Thyroid gland (tissue), 4 donors: ENCODE measurements around the gene NXPE4.

ENCODE experiments used
- CTCF ChIP-seq, 6 experiments: fragments of 200-600 bp in 3 of 6; fragments of 450-650 bp in 3 of 6; sonication (generic) in 3 of 6; IDR thresholded peaks; one replicate each; pipeline ENCODE4 v1.5.1; 2016 to 2019; ENCODE audit warnings: antibody characterized with exemption in 6 of 6, mild to moderate bottlenecking in 2 of 6, inconsistent platforms in 1 of 6, moderate library complexity in 1 of 6
- POLR2A ChIP-seq, 2 donors: fragments of 450-650 bp; IDR thresholded peaks; one replicate each; pipeline ENCODE4 v1.6.1; 2017; ENCODE audit warnings: antibody characterized with exemption in 2 of 2, mild to moderate bottlenecking in 2 of 2, moderate library complexity in 1 of 2

- no peak for TF ChIP-seq CTCF (IDR thresholded peaks at IDR 0.05)
- no peak for TF ChIP-seq POLR2A (IDR thresholded peaks at IDR 0.05)
Observed at GRCh38 chr11:114605370-114605769, 9.8 kb upstream of the NXPE4 start.
